Measurements from ENCODE around the gene CCDC181.

GRCh38 chr1:169345511-169345910 is 81.8 kb downstream of the CCDC181 start:
- TF ChIP-seq ZFX (IDR thresholded peaks at IDR 0.05; ENCODE audit: borderline replicate concordance) = no peak
- no peak for TF ChIP-seq CTCF (IDR thresholded peaks at IDR 0.05)

Measured in 22Rv1 (cell line).